ENCODE results near the gene SHMT1.

Gene SHMT1

GRCh38 chr17:18281788-18282187 lies 81.6 kb downstream of the SHMT1 start:
- no peak for DNase-seq (ENCODE audit: low spot score)

GRCh38 chr17:18280766-18281371 lies 82.5 kb downstream of the SHMT1 start:
- no peak for DNase-seq (ENCODE audit: low spot score)

- no peak for DNase-seq (ENCODE audit: low spot score)
Measured at GRCh38 chr17:18280249-18280648, 83.1 kb downstream of the SHMT1 start.

- no peak for DNase-seq (ENCODE audit: low spot score)
Measured at GRCh38 chr17:18278867-18279266, 84.5 kb downstream of the SHMT1 start.
